ENCODE measurements around the gene TIMM22. TPM values are rescaled to one million over a fixed set of nuclear protein-coding genes. Genes with fewer than 3 reads are reported as not detected.

Gene TIMM22
- total and polyA plus RNA-seq, 2 of the 4 experiments (the other 2 are of a cell fraction) = 12.7 to 12.9 TPM

DNA sequence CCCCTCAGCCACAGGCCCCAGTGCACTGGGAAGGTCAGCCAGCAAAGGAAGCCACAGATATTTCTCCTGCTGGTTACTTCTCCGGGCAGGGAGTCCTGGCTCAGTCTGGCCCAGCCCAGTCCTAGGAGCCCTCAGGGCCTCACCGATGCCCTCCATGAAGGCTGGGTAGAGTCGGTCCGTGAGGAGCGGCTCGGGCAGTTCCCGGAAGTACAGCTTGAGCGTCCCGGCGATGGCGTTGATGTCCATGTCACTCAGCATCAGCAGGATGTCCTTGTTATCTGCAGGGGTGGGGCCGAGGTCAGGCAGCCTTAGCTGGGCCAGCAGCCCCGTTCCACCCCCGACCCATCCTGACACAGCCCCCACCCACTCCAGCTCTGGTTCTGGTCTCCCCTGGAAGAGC, 13.7 kb downstream of the TIMM22 start:
- CTCF ChIA-PET = no interaction called here
- Histone ChIP-seq H4K5ac (ENCODE audit: low read depth, low read length) (no peak overlapping the region), H3K4me3 (ENCODE audit: insufficient read depth, low read depth, low read length) (no peak overlapping the region), H3K4ac (ENCODE audit: low read depth, low read length) (no peak overlapping the region), H4K91ac (ENCODE audit: insufficient read depth, low read depth, low read length) (no peak overlapping the region), H2BK20ac (ENCODE audit: low read depth, low read length) (no peak overlapping the region), H2AFZ (replicated peaks; ENCODE audit: low read length, poor library complexity) (no peak overlapping the region), H3K9ac (ENCODE audit: low read depth, low read length) (no peak overlapping the region), H4K8ac (ENCODE audit: low read depth in 2 of 2, low read length in 2 of 2) (no peak overlapping the region), H2AK9ac (replicated peaks; ENCODE audit: low read depth, low read length, poor library complexity) (no peak overlapping the region), H3K27ac (ENCODE audit: insufficient read depth, low read length) (no peak overlapping the region), H3K36me3 (ENCODE audit: control insufficient read depth, insufficient read depth, low read length) (peaks cover 51% of the 10 kb centered on the region), H3K18ac (ENCODE audit: low read depth, low read length) (no peak overlapping the region), H3K14ac (replicated peaks; ENCODE audit: low read depth, low read length) (no peak overlapping the region), H3K79me1 (ENCODE audit: low read depth in 1 of 2, low read length in 2 of 2) (no peaks in the 10 kb centered on the region; a peak in 1 of 4 replicates), H3K4me1 (ENCODE audit: control insufficient read depth, insufficient read depth, low read length) (peaks cover 2% of the 10 kb centered on the region; the same call in 1 of the 2 replicates), H3K56ac (ENCODE audit: extremely low read depth, insufficient read depth, low read length) (no peak overlapping the region), H2AK5ac (ENCODE audit: low read depth, low read length) (no peak overlapping the region), H3K27me3 (ENCODE audit: control insufficient read depth, insufficient read depth, low read length) (no peaks in the 10 kb centered on the region), H2BK5ac (ENCODE audit: low read depth, low read length, poor library complexity, severe bottlenecking) (no peak overlapping the region), H3K9me3 (ENCODE audit: control insufficient read depth, insufficient read depth, low read length) (no peaks in the 10 kb centered on the region), H3K4me2 (ENCODE audit: low read depth, low read length) (no peak overlapping the region), H4K20me1 (ENCODE audit: insufficient read depth, low read length) (peaks cover 6% of the 10 kb centered on the region; the same call in 1 of the 2 replicates), H3K9me1 (ENCODE audit: insufficient read depth, low read length) (no peaks in the 10 kb centered on the region), H2BK120ac (ENCODE audit: low read depth, low read length) (no peak overlapping the region), H3K23ac (ENCODE audit: low read depth, low read length) (no peak overlapping the region), H2BK15ac (ENCODE audit: low read depth, low read length) (no peak overlapping the region)
- in situ Hi-C loops (cut with MboI; ENCODE audit: low sequenced_read_pairs) = no loop called here
- dilution Hi-C loops (cut with HindIII; ENCODE audit: low sequenced_read_pairs, unreplicated experiment) = no loop called here
- DNase-seq (no peak), ATAC-seq (ENCODE audit: low read depth) (no peak)
- POLR2A ChIA-PET (ENCODE audit: unreplicated experiment) = no interaction called here
- no TSS peak for BruUV-seq (replicated peaks)
- WGBS, 2 experiments (ENCODE audit: extremely low coverage in 2 of 2, insufficient read length in 1 of 2) = 88% methylated on average over 6 of the region's 14 CpGs; no CpG with 5 or more reads in 1 of the 2 experiments
- intact Hi-C loops (cut with micrococcal nuclease) = no loop called here
- TF ChIP-seq NFE2L2 (IDR thresholded peaks at IDR 0.05; ENCODE audit: low read depth, low read length) (no peak), CEBPB (IDR thresholded peaks at IDR 0.05; ENCODE audit: low read depth, low read length) (no peak), CHD1 (IDR thresholded peaks at IDR 0.05; ENCODE audit: low read depth, low read length) (no peak), MAFK (IDR thresholded peaks at IDR 0.05; ENCODE audit: low read depth, low read length) (no peak), FOS (IDR thresholded peaks at IDR 0.05; ENCODE audit: low read depth, low read length) (no peak)
- TF ChIP-seq, protein P1, sequence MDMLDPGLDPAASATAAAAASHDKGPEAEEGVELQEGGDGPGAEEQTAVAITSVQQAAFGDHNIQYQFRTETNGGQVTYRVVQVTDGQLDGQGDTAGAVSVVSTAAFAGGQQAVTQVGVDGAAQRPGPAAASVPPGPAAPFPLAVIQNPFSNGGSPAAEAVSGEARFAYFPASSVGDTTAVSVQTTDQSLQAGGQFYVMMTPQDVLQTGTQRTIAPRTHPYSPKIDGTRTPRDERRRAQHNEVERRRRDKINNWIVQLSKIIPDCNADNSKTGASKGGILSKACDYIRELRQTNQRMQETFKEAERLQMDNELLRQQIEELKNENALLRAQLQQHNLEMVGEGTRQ (IDR thresholded peaks at IDR 0.05; ENCODE audit: low read depth, low read length) = no peak
